ENCODE results near the gene LILRB5.

DNA sequence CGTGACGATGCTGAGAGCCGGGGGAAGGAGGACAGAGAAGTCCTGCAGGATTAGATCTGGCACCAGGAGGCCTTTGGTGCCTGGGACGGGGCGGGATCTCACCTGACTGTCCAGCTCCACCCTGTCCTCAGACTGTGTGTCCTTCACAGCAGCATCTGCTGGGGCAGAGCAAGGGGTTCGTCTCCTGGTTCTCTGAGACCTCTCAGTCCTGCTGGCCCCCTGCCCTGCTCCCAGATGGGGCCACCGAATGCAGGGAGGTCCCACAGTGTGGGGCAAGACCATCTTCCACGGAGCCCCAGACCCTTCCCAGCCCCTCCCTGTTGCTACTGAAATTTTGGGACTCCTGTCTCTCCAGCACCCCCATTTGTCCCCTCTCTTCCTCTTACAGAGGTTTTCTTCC, 38.8 kb downstream of the LILRB5 start:
- TF ChIP-seq CTCF (IDR thresholded peaks at IDR 0.05) (no peak), POLR2A (IDR thresholded peaks at IDR 0.05) (no peak)

Data from gastroesophageal sphincter (tissue), 3 donors.